Left colon (tissue), 2 donors: ENCODE data around the gene VEGFB. TPM values are rescaled to one million over a fixed set of nuclear protein-coding genes. Genes with fewer than 3 reads are reported as not detected.
"Not testable (repeated sequence)": the region's sequence is repeated elsewhere in the genome, so short reads cannot be mapped to it uniquely, and the experiment has no call there.

Source experiments
- ATAC-seq: fragments of 200-7000 bp; cut with Tn5 transposase; one replicate; pipeline ENCODE4 v1.9.1; 2020; ENCODE audit warnings: mild to moderate bottlenecking, moderate library complexity
- DNase-seq, 2 donors: peaks; one replicate each; pipeline ENCODE4 v3.0.0-alpha.2; 2020
- intact Hi-C, 2 donors: fragments of 100-400 bp; cut with DNase I in 1 of 2; cut with micrococcal nuclease in 1 of 2; formaldehyde crosslinking; loops; one replicate each; pipeline versions ENCODE4 v1.11.2 to v1.14.0; 2022; cut with DNase I, micrococcal nuclease
- total RNA-seq, 2 donors: library from RNA; stranded (reverse); fragmentation: NEBNext Ultra II Directional; extraction: Animal tissue kit (Norgen Biotek cat#: 25700); gene quantifications; one replicate each; pipeline ENCODE4 v1.2.1, GENCODE V29; 2021
- donor health status: DM: no; HTN: no; CAD: no.
- donor health status: DM: yes; HTN: yes; CAD: no.

VEGFB gene
- total RNA-seq, 2 donors from 2014 or later = 40.8 to 68.8 TPM

DNA sequence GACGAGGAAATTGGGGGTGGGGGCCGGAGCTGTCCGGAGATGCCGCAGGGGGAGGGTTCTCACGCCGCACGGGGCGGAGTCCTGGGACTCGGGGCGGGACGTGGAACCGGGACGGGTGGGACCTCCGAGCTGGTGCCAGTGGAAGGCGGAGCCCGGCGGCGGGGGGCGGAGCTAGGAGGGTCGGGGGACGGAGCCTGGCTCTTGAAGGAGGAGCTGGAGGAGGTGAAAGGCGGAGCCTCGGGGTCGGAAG is 6.8 kb downstream of the VEGFB start:
- ATAC-seq (peak; percentile 69), DNase-seq (peak; percentile 100)
- intact Hi-C loops = no loop called here

DNA sequence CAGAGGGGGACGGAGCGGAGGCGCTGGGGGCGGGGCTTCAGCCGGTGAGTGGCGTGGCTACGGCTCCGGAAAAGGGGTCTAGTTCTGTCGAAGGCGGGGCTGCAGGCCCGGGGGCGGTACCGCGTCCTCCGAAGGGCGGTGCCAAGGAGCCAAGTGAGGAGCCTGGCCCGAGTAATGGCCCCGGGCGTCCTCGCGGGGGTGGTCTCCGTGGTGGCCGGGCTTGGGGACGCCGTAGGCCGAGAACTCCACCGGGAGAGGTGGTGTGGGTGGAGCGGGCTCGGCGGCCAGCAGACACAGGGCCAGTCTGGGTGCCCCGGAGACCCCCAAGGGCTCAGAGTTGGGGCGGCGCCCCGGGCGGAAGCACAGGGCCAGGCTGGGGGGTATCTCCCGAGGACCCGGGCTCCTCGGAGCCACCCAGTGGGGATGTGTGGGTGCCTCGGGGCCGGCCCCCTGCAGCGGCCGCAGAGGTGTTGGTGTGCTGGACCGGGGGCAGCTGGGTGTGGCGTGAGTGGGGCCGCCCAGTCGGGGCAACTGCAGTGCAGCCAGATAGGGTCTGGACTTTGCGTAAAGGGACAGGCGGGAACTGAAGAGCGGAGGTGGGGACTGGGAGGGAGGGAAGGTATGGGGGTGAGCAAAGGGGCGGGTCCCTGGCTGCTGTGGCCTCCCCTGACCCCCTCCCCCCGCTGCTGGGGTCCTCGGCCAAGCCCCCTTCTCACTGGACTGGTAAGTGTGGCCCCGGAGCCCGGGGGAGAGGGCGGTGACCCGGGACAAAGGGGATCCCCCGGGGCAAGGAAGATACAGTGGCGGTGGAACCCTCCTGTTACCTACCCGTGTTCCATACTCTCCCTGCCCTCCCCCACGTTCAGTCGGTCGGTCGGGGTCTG is 7.3 kb downstream of the VEGFB start:
- DNase-seq = peak; percentile 72 to 80
- intact Hi-C loops = no loop called here

DNA sequence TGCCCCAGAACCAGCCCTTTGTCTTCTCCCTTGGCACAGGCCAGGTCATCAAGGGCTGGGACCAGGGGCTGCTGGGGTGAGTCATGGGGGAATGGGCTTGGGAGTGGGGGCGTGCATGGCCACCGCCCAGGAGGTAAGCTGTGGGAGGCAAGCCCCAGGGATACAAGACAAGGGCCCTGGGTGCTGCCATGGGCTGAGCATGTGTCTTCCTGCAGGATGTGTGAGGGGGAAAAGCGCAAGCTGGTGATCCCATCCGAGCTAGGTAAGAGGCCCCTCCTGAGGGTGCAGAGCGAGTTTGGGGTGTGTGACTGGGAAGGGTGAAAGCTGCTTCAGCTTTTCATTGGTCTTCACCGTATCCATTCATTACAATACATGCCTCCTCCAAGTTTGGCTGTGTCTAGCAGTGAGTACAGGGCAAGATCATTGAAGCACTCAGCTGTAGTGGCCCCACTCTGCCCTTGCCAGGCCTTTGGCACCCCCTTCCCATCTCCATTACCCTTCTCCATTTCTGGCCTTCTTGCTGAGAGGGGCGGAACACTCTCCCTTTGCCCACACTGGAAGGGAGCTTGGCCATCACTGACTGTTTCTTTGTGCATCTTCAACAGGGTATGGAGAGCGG is 9.0 kb downstream of the VEGFB start:
- intact Hi-C loops = no loop called here
- ATAC-seq (no peak), DNase-seq (peak in 1 of 2 donors; percentile 39)

More for the DNA sequence above, 7.3 kb downstream of the VEGFB start:
- ATAC-seq = peak; percentile 19

DNA sequence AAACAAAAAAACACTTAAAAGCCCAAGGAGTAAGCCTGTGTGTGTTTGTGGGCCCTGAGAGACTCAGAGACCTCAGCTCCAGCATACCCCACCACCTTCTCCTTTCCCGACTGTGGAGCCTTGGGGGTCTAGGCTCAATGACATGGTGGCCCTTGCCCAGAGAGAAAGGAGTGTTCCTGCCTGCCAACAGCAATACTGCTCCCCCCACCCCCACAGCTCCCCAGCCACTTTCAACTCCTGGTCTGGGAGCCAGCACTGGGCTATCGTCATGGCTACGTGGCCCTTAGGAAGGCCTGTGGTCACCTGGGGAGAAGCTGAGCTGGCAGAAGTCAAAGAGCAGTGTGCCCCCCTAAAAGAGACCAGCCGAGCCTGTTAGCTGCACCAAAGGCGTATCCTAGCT is 9.7 kb downstream of the VEGFB start:
- ATAC-seq (no peak), DNase-seq (no peak)
- intact Hi-C loops = no loop called here

DNA sequence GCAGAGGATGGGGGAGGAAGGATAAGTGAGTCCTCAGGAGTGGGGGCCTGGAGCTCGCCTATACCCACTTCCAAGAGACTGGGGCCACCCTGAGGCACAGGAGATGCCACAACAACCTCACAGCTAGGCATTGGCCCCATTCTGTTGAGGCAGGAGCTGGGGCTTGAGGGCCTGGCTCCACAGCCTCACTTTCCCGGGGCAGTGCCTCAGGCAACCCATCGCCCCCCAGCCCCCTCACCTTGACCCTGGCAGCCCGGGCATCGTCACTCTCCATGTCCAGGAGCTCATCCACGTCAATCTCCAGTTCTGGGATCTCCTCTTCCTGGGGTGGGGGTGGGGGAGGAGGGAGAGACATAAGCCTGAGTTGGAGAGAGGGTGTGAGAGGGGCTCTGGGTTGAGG is 10.6 kb downstream of the VEGFB start:
- DNase-seq (no peak), ATAC-seq (no peak)
- intact Hi-C loops = no loop called here

DNA sequence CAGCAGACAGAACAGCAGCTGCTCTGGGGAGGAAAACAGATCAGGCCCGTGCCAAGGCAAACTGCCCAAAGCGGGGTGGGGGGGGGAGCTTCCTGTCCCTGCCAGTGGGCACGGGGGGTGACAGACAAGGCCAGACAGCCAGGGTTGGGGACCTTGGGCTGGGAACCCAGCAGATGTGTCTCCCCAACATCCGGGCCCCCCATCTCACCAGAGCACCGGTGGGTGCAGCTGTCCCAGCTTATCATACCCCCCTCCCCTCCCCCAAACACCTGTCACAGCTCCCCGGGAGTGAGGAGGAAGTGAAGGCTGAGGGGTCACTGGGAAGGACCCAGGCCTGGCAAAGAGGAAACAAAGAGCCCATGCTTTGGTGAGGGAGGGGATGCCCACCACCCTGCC is 11.0 kb downstream of the VEGFB start:
- DNase-seq (peak; percentile 71 to 72), ATAC-seq (no peak)
- intact Hi-C loops = no loop called here

DNA sequence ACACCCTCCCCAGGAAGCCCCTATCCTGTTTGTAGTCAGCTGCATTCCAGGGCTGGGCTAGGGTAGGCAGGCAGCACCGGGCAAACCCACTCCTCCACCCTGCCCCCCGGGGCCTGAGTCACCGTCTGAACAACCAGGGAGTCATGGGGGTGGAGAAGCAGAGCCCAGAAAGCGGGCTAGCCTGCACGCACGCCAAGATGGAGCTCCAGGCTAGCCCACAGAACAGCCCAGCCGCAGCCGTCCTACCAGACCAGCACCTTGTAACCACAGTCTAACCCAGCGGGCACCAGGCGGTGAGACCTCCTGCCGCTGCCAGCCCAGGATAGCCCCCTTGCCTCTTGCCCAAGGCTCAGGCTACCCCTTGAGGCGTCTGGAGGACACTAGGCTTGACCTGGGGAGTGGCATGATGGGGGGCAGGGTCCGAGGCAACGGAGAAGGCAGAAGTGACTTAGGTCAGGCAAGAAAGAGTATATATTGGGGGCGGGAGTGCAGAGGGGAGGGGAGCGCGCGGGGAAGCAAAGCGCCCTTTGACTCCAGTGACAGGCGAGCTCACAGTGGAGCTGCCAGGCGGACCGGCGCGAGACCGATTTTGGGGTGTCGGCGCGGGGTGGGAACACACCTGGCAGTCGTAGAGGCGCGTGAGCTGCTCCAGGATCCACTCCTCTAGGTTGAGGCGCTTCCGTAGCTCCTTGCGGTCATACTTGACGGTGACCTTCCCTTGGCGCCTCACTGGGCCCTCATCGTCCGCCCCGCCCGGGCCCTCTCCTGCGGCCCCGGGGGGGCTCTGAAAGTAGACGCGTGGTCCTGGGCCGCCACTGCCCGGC is 11.6 kb downstream of the VEGFB start:
- ATAC-seq (peak; percentile 2), DNase-seq (peak; percentile 76 to 86)
- intact Hi-C loops = no loop called here

DNA sequence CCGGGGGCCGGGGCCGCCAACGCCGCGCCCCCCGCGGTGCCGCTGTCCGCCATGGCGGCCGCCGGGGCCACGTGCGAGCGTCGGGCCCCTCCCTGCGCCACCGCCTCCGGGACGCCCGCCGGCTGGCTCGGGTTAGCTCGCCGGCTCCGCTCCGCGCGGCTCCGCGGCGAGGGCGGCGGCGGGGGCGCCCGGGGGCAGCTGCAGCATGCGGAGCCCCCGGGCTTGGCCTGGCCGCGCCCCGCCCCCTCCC is 12.2 kb downstream of the VEGFB start:
- intact Hi-C loops, DNase-seq, ATAC-seq: not testable (repeated sequence)

DNA sequence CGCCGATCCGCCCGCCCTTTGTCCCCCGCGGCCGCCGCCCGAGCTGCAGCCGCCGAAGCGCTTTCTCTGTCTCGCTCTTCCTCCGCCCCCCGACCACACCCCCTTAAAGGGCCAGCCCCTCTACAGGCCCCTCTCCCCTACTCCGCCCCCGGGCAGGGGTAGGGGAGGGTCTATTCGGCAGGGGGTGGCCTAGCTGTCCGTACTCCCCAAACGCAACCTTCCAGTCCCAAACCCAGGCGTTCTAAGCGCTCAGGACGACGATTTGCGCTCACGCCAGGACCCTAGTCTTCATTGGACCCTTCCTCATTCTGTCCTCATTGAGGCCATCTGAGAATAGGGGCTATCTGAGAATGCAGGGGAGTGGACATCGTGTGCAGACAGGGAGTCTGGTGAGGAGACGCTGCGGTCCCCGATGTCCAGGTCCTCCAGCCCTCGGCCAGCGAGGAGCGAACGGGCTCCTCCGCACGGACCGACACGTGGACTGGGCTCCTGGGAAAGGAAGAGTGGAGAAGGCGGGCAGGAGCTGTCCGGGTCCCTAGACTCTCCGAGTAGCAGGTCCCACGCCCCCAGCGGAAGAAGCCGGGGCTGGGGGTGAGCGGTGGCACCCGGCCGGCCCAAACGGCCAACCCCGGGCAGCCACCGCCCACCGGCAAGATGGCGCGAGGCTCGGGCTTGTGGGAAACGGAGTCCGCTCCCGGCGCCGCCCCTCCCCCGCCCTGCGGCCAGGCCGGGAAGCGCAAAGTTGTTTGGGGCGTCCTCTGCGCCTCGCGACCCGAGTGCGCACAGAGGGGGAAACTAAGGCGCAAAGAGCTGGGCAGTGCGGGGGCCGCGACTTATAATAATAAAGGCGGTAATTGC is 12.7 kb downstream of the VEGFB start, which contains the start of gene PPP1R14B:
Gene PPP1R14B, minus strand, starts transcription at position 73 of the 858 bp plus-strand sequence. CDS start 270 bp downstream, outside the sequence.
- peak; percentile 90 to 94 for DNase-seq
- intact Hi-C loops = no loop called here
- ATAC-seq = peak; percentile 60

DNA sequence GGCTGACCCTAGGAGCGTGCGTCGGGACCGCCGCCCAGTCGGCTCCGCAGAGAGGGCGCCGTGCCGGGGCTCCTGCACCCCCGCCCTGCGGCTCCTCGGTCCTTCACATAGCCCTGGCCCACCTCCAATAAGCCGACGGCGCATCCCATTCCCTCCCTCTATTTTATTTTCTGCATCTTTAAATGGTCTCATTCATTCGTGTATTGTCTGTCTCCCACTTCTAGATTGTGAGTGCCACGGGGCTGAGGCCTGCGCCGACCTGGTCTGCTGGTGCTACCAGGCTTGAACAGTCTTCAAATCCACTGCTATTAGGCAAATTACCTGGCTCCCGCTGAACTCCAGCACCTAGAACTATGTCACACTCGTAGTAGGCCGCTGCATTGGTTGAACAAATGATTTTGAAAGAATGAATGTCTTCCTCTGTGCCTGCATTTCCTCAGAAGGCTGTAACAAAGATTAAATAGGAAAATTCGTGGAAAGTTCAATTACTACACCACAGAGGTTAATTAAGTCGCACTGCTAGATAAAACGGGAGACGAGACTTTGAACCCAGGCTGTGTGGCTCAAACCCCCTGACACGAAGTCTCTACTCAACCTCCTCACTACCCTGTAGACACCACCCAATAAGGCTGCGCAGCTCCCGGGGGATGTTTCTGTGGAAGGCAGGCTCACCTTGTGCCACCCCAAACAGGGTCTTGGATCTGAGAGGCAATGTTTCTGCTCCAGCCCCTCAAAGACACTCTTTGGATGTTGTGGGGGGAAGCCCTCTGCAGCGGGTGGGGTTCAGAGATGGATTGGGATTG is 13.5 kb downstream of the VEGFB start:
- ATAC-seq (no peak), DNase-seq (peak in 1 of 2 donors; percentile 40)
- intact Hi-C loops = no loop called here

DNA sequence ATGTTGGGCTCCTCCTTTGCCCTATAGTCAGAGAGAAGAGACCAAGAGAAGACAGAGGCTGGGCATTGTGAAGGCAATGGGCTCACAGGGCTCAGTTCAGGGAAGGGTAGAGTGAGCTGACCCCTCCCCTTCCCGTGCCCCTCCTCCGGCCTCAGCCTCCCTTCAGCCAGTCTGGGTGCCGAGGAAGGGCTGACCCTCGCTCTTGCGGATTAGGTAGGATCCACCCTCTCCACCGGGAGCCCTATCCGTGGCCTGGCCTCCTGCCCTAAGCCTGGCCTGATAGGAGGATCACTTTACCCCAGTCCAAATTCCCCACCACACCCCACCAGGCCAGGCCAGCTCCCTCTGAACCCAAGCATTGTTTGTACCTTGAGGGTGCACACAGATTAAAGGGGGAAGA is 14.2 kb downstream of the VEGFB start:
- intact Hi-C loops = no loop called here
- DNase-seq = no peak
- no peak for ATAC-seq

DNA sequence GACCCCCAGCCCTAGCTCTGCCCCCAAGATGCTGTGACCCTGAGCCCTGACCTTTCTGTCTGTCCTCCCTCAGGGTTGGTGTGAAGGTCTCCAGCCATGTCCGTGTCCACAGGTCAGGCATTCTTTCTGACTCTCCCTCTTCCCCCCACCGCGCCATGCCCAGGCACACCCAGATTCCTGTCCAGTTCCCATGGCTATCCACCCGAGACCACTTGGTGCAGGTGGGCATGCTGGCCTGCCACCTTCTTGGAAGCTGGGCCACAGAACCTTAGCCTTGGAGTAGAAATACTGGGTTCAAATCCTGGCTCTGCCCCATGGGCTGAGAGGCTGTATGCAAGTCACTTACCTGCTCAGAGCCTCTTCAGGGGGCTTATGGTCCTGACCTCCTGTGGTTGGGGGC is 14.7 kb downstream of the VEGFB start:
- intact Hi-C loops = no loop called here
- DNase-seq (no peak), ATAC-seq (no peak)

DNA sequence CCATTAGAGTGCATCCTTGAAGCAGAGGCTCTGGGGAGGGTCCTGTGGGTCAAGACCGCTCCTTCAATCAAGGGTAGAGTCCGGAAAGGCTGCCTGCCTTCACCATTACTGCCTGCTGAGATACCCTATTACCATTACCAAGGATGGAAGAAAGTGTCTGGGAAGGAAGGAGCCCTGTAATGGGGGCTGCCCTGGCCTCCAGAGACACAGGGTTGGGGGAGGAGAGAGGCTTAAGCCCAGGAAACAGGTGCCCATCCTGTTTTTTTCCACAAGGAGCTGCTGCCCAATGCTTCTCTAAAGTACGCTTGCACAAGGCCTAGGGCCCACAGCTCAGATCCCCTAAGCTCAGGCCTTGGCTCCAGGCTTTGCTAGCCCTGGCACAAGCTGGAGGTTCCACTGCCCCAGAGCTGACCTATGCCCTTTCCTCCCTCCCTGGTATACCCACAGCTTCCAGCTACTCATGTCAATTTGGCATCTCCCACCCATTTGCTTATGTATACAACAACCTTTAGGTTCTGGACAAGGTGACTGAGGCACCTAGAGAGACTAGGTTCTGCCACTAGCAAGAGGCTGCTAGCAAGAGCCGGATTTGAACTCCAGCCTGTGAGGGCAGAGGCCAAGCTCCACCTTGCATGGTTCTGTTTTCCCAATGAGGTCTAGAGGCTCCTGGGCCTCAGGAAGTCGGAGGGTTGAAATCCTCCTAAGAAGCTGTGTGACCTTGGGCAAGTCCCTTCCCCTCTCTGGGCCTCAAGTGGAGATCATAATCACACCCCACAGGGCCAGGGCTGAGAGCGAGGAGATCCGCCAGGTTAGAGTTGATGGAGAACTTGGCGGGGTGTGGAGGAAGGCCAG is 15.4 kb downstream of the VEGFB start:
- no peak for ATAC-seq
- intact Hi-C loops = no loop called here
- no peak for DNase-seq

DNA sequence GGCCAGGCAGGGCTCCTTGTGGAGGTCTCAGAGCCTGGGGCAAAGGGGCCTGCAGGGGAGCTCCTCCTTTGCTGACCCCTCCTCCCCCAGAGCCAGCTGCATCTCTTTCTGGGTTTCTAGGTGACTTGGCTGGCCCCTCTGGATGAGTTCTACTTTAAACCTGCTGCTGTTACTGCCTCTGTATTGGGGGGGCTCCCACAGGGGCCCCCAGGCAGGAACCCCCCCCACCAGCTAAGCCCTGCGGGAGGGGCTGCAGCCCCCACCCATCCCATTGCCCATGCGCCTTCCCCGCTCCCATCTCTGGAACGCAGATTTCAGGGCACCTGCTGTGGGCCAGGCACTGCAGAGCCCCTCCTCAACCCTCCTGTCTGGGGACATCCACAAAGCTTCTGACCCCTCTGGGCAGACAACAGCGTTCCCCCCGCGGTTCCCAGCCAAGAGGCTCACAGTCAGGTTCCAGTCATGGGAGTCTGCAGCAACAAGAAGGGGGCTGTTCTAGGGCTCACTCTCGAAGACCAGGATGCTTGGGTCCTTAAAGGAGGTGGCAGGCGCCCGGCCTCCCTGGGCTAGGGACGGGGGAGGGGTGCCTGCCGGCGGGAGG is 16.1 kb downstream of the VEGFB start:
- ATAC-seq (no peak), DNase-seq (no peak)
- intact Hi-C loops = no loop called here

DNA sequence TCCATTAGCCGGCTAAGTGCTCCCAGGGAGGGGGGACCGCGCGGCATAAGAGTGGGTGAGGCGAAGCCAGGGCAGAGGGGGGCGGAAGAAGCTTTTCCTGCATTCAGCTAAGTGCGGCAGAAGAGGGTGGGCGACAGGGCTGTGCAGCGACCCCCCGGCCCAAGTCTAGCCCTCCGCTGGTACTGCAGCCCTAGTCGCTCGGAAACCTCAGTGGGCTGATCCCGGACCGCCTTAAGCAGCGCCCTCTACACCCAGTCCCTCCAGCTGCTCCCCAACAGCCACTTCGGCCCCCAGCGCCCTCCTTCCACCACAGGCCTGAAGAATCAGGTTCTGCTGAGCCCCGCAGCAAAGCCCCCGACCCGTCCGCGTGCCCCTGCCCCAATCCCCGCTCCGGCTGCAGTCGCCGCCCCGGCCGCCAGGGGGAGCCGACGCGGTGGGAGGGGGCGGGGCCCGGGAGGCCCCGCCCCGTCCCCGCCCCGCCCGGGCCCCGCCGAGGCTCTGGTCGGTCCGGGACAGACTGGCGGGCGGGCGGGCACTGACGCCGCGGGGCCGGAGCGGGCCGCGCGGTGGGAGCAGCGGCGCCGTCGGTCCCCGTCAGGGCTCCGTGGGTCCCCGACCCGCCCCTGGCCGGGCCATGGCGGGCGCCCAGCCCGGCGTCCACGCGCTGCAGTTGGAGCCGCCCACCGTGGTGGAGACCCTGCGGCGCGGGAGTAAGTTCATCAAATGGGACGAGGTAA is 16.8 kb downstream of the VEGFB start, which contains the start of gene PLCB3:
Gene PLCB3, plus strand, starts transcription at position 515 of the 737 bp plus-strand sequence. Its CDS starts 120 bp downstream, at position 635.
- intact Hi-C loops = no loop called here
- DNase-seq (peak in 1 of 2 donors; percentile 74), ATAC-seq (peak; percentile 53)

DNA sequence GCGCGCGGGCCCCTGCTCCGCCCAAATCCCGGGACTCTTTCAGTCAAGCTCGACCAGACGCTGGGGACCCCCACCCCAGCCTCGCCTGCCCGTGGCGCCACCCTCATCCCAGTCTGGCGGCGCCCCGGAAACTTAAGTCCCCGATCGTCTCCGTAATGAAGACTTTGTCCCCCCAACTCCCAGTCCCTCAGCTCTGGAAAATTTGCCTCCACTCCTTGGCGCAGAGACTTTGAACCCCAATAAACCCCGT is 17.3 kb downstream of the VEGFB start:
- peak; percentile 0 for ATAC-seq
- no peak for DNase-seq
- intact Hi-C loops = no loop called here
